ENCODE data around the gene INTS1. TPM values are rescaled to one million over a fixed set of nuclear protein-coding genes. Genes with fewer than 3 reads are reported as not detected.

Gene INTS1
- total RNA-seq, 2 experiments from 2014 or later = 86.4 to 92.5 TPM

GRCh38 chr7:1509226-1509625 lies 5.0 kb upstream of the INTS1 start:
- Mint-ChIP-seq H3K27me3 (no peaks in the 10 kb centered on the region), H3K27ac (no peak overlapping the region), H3K4me1 (ENCODE audit: low read depth) (peaks cover 18% of the 10 kb centered on the region), H3K4me3 (no peak overlapping the region), H3K36me3 (peaks cover 2% of the 10 kb centered on the region), H3K9me3 (no peaks in the 10 kb centered on the region)
- POLR2A ChIA-PET = no interaction called here
- CTCF ChIA-PET = no interaction called here
- DNase-seq = no peak
- intact Hi-C loops (cut with micrococcal nuclease) = no loop called here

GRCh38 chr7:1508277-1508758 lies 4.1 kb upstream of the INTS1 start:
- H3K4me3 Mint-ChIP-seq = no peak overlapping the region
- no peak overlapping the region for H3K27ac Mint-ChIP-seq

GRCh38 chr7:1505731-1506550 lies 1.8 kb upstream of the INTS1 start:
- H3K27ac Mint-ChIP-seq = no peak overlapping the region
- peaks cover 25% of the 10 kb centered on the region for H3K4me1 Mint-ChIP-seq (ENCODE audit: low read depth)
- H3K4me3 Mint-ChIP-seq = peak overlapping the region; percentile 36
- intact Hi-C loops (cut with micrococcal nuclease) = no loop called here
- POLR2A ChIA-PET = interaction anchor here (1.0 kb wide), 1 partner anchor 28 kb away, joined by 3 read pairs; no protein-coding TSS in a partner anchor
- CTCF ChIA-PET = interaction anchor here (1.3 to 1.4 kb wide), 2 partner anchors 16 to 50 kb away, joined by 3 to 4 read pairs; partner anchors contain the start of gene TMEM184A
- no peaks in the 10 kb centered on the region for H3K9me3 Mint-ChIP-seq
- peaks cover 14% of the 10 kb centered on the region for H3K36me3 Mint-ChIP-seq
- peak; percentile 20 for DNase-seq
- H3K27me3 Mint-ChIP-seq = no peaks in the 10 kb centered on the region

More at GRCh38 chr7:1508277-1508758, 4.1 kb upstream of the INTS1 start:
- H3K36me3 Mint-ChIP-seq = peaks cover 2% of the 10 kb centered on the region
- H3K9me3 Mint-ChIP-seq = no peaks in the 10 kb centered on the region
- no peaks in the 10 kb centered on the region for H3K27me3 Mint-ChIP-seq
- ChIA-PET POLR2A (no interaction called here), CTCF (no interaction called here)
- DNase-seq = no peak
- intact Hi-C loops (cut with micrococcal nuclease) = no loop called here
- H3K4me1 Mint-ChIP-seq (ENCODE audit: low read depth) = peaks cover 16% of the 10 kb centered on the region

GRCh38 chr7:1503390-1503789 lies 799 bp downstream of the INTS1 start:
- peak overlapping the region; percentile 38 for H3K27ac Mint-ChIP-seq
- POLR2A ChIA-PET = no interaction called here
- H3K4me1 Mint-ChIP-seq (ENCODE audit: low read depth) = peaks cover 30% of the 10 kb centered on the region
- peak; percentile 16 for DNase-seq
- CTCF ChIA-PET = no interaction called here
- no peaks in the 10 kb centered on the region for H3K9me3 Mint-ChIP-seq
- H3K36me3 Mint-ChIP-seq = peaks cover 20% of the 10 kb centered on the region
- H3K27me3 Mint-ChIP-seq = no peaks in the 10 kb centered on the region
- peak overlapping the region; percentile 84 for H3K4me3 Mint-ChIP-seq
- intact Hi-C loops (cut with micrococcal nuclease) = loop anchor here (5.0 kb wide), 2 partner anchors 41 to 69 kb away; partner anchors contain the start of gene PSMG3

GRCh38 chr7:1502845-1503244 lies 1.3 kb downstream of the INTS1 start:
- Mint-ChIP-seq H3K4me3 (peak overlapping the region; percentile 84), H3K4me1 (ENCODE audit: low read depth) (peaks cover 30% of the 10 kb centered on the region), H3K36me3 (peaks cover 20% of the 10 kb centered on the region), H3K27ac (no peak overlapping the region), H3K9me3 (no peaks in the 10 kb centered on the region), H3K27me3 (no peaks in the 10 kb centered on the region)
- intact Hi-C loops (cut with micrococcal nuclease) = loop anchor here (5.0 kb wide), 2 partner anchors 41 to 69 kb away; partner anchors contain the start of gene PSMG3
- no peak for DNase-seq
- CTCF ChIA-PET = no interaction called here
- POLR2A ChIA-PET = no interaction called here

- H3K27me3 Mint-ChIP-seq = no peaks in the 10 kb centered on the region
- DNase-seq = no peak
- ChIA-PET POLR2A (no interaction called here), CTCF (no interaction called here)
- no peak overlapping the region for H3K27ac Mint-ChIP-seq
- no peaks in the 10 kb centered on the region for H3K9me3 Mint-ChIP-seq
- peak overlapping the region; percentile 84 for H3K4me3 Mint-ChIP-seq
- peaks cover 23% of the 10 kb centered on the region for H3K36me3 Mint-ChIP-seq
- H3K4me1 Mint-ChIP-seq (ENCODE audit: low read depth) = peaks cover 26% of the 10 kb centered on the region
- intact Hi-C loops (cut with micrococcal nuclease) = loop anchor here (5.0 kb wide), 2 partner anchors 39 to 71 kb away; partner anchors contain the start of gene PSMG3
Measured at GRCh38 chr7:1501487-1502270, 2.5 kb downstream of the INTS1 start.

- peaks cover 22% of the 10 kb centered on the region for H3K4me1 Mint-ChIP-seq (ENCODE audit: low read depth)
- H3K36me3 Mint-ChIP-seq = peaks cover 23% of the 10 kb centered on the region
- no peak overlapping the region for H3K27ac Mint-ChIP-seq
- no peak overlapping the region for H3K4me3 Mint-ChIP-seq
- ChIA-PET CTCF (no interaction called here), POLR2A (no interaction called here)
- no peaks in the 10 kb centered on the region for H3K27me3 Mint-ChIP-seq
- H3K9me3 Mint-ChIP-seq = no peaks in the 10 kb centered on the region
- intact Hi-C loops (cut with micrococcal nuclease) = loop anchor here (5.0 kb wide), 2 partner anchors 38 to 72 kb away; partner anchors contain the start of gene PSMG3
- no peak for DNase-seq
Measured at GRCh38 chr7:1500064-1500807, 4.0 kb downstream of the INTS1 start.

GRCh38 chr7:1499367-1500029 lies 4.7 kb downstream of the INTS1 start:
- no peaks in the 10 kb centered on the region for H3K9me3 Mint-ChIP-seq
- H3K27me3 Mint-ChIP-seq = no peaks in the 10 kb centered on the region
- intact Hi-C loops (cut with micrococcal nuclease) = loop anchor here (5.0 kb wide), 2 partner anchors 37 to 73 kb away; partner anchors contain the start of gene PSMG3
- H3K36me3 Mint-ChIP-seq = peaks cover 23% of the 10 kb centered on the region
- no peak overlapping the region for H3K4me3 Mint-ChIP-seq
- ChIA-PET POLR2A (no interaction called here), CTCF (no interaction called here)
- H3K27ac Mint-ChIP-seq = no peak overlapping the region
- DNase-seq = no peak
- peaks cover 22% of the 10 kb centered on the region for H3K4me1 Mint-ChIP-seq (ENCODE audit: low read depth)

GRCh38 chr7:1498370-1499305 lies 5.6 kb downstream of the INTS1 start:
- intact Hi-C loops (cut with micrococcal nuclease) = no loop called here
- H3K36me3 Mint-ChIP-seq = peaks cover 22% of the 10 kb centered on the region
- no peak overlapping the region for H3K27ac Mint-ChIP-seq
- no peak overlapping the region for H3K4me3 Mint-ChIP-seq
- no peaks in the 10 kb centered on the region for H3K9me3 Mint-ChIP-seq
- peaks cover 22% of the 10 kb centered on the region for H3K4me1 Mint-ChIP-seq (ENCODE audit: low read depth)
- ChIA-PET CTCF (no interaction called here), POLR2A (no interaction called here)
- H3K27me3 Mint-ChIP-seq = no peaks in the 10 kb centered on the region
- DNase-seq = no peak

- ChIA-PET POLR2A (interaction anchor here (0.6 kb wide), 1 partner anchor 12 kb away, joined by 3 read pairs; no protein-coding TSS in a partner anchor), CTCF (no interaction called here)
- no peak overlapping the region for H3K27ac Mint-ChIP-seq
- H3K4me3 Mint-ChIP-seq = no peak overlapping the region
- no peak for DNase-seq
- no peaks in the 10 kb centered on the region for H3K27me3 Mint-ChIP-seq
- H3K36me3 Mint-ChIP-seq = peaks cover 22% of the 10 kb centered on the region
- H3K4me1 Mint-ChIP-seq (ENCODE audit: low read depth) = peaks cover 12% of the 10 kb centered on the region
- no peaks in the 10 kb centered on the region for H3K9me3 Mint-ChIP-seq
- intact Hi-C loops (cut with micrococcal nuclease) = no loop called here
Measured at GRCh38 chr7:1497293-1497927, 6.8 kb downstream of the INTS1 start.

Data from activated CD4-positive, alpha-beta memory T cell treated with anti-CD3 and anti-CD28 coated beads for 36 hours (primary cell).